ENCODE data around the gene P2RX1.

The P2RX1 gene

DNA sequence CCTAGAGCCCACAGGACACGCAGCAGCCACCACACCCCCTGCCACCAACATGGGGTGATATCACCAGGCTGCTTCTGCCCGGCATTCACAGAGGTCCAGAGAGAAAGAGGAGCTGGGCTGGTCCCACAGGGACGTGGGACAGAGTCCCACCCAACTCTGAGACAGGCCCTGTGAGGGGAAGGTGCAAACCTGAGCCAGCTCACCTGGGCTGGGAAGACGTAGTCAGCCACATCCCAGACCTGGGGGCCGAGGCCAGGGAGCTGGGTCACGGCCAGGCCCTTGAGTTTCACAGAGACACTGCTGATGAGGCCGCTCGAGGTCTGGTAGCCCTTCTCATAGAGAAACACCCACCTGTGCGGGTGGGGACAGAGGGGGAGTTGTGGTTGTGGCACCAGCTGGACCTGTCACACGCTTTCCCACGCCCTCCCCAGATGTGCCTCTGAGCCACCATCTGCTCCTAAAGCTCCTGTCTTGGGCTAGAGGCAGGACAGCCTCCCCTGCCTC lies 11.2 kb downstream of the P2RX1 start:
- no peak for DNase-seq (ENCODE audit: low spot score)
- Histone ChIP-seq H3K27me3 (ENCODE audit: control insufficient read depth in 3 of 3, insufficient read depth in 3 of 3, low read depth in 1 of 3, low read length in 3 of 3) (no peaks in the 10 kb centered on the region), H2BK5ac (ENCODE audit: low read length) (no peak overlapping the region)

GRCh38 chr17:3904501-3904900 lies 11.8 kb downstream of the P2RX1 start:
- H2AFZ ChIP-seq (ENCODE audit: low read length): peak overlapping the region; percentile 66
- no peak for DNase-seq (ENCODE audit: low spot score)
- H4K91ac ChIP-seq (ENCODE audit: low read depth, low read length, poor library complexity): no peak overlapping the region
- no peak overlapping the region for H3K4me2 ChIP-seq (ENCODE audit: insufficient read depth, low read length, poor library complexity, severe bottlenecking)
- H3K18ac ChIP-seq (ENCODE audit: low read length): peak overlapping the region; percentile 76
- H3K79me1 ChIP-seq (ENCODE audit: low read depth, low read length): peaks cover 2% of the 10 kb centered on the region
- no peak overlapping the region for H3K9ac ChIP-seq (ENCODE audit: low read depth, low read length, poor library complexity)
- peak overlapping the region; percentile 58 for H2BK12ac ChIP-seq (ENCODE audit: low read length)
- no peak overlapping the region for H2BK5ac ChIP-seq (ENCODE audit: low read length)
- H2AK5ac ChIP-seq (ENCODE audit: low read depth, low read length): peak overlapping the region; percentile 84
- no peak overlapping the region for H3K27ac ChIP-seq (replicated peaks; ENCODE audit: low read length)
- H3K4ac ChIP-seq (ENCODE audit: low read length): peak overlapping the region; percentile 53
- H3K4me3 ChIP-seq (ENCODE audit: low read length in 2 of 2): no peak overlapping the region
- H3K9me3 ChIP-seq (replicated peaks in 1 of 2; ENCODE audit: control insufficient read depth in 2 of 2, insufficient read depth in 1 of 2, low read depth in 1 of 2, low read length in 2 of 2): no peaks in the 10 kb centered on the region
- H3K4me1 ChIP-seq (ENCODE audit: control insufficient read depth in 2 of 2, insufficient read depth in 1 of 2, low read depth in 1 of 2, low read length in 2 of 2): peaks cover 2 to 3% of the 10 kb centered on the region in 2 donors
- H2BK15ac ChIP-seq (ENCODE audit: low read length): no peak overlapping the region
- peak overlapping the region; percentile 55 for H3K23ac ChIP-seq (ENCODE audit: low read depth, low read length, poor library complexity)
- no peaks in the 10 kb centered on the region for H3K36me3 ChIP-seq (replicated peaks in 1 of 2; ENCODE audit: control insufficient read depth in 2 of 2, insufficient read depth in 2 of 2, low read length in 2 of 2)
- H3K14ac ChIP-seq (ENCODE audit: low read length): no peak overlapping the region
- WGBS, 2 donors (ENCODE audit: extremely low coverage in 2 of 2, insufficient read length in 2 of 2, insufficient replicate concordance in 1 of 2): no CpG with 5 or more reads among the region's 15 CpGs
- H4K8ac ChIP-seq (ENCODE audit: low read depth, low read length): no peak overlapping the region
- H2BK120ac ChIP-seq (ENCODE audit: low read depth, low read length): no peak overlapping the region
- no peaks in the 10 kb centered on the region for H3K27me3 ChIP-seq (ENCODE audit: control insufficient read depth in 3 of 3, insufficient read depth in 3 of 3, low read depth in 1 of 3, low read length in 3 of 3)

More for the DNA sequence above, 11.2 kb downstream of the P2RX1 start:
- Histone ChIP-seq H2BK120ac (ENCODE audit: low read depth, low read length) (no peak overlapping the region), H2BK15ac (ENCODE audit: low read length) (no peak overlapping the region), H2AK5ac (ENCODE audit: low read depth, low read length) (no peak overlapping the region), H3K9me3 (replicated peaks in 1 of 2; ENCODE audit: control insufficient read depth in 2 of 2, insufficient read depth in 1 of 2, low read depth in 1 of 2, low read length in 2 of 2) (no peaks in the 10 kb centered on the region), H3K23ac (ENCODE audit: low read depth, low read length, poor library complexity) (no peak overlapping the region), H2AFZ (ENCODE audit: low read length) (no peak overlapping the region), H3K27ac (replicated peaks; ENCODE audit: low read length) (no peak overlapping the region), H3K4ac (ENCODE audit: low read length) (no peak overlapping the region), H3K9ac (ENCODE audit: low read depth, low read length, poor library complexity) (no peak overlapping the region), H4K91ac (ENCODE audit: low read depth, low read length, poor library complexity) (no peak overlapping the region), H3K4me3 (ENCODE audit: low read length in 2 of 2) (no peak overlapping the region), H4K8ac (ENCODE audit: low read depth, low read length) (no peak overlapping the region), H3K4me2 (ENCODE audit: insufficient read depth, low read length, poor library complexity, severe bottlenecking) (no peak overlapping the region), H3K4me1 (ENCODE audit: control insufficient read depth in 2 of 2, insufficient read depth in 1 of 2, low read depth in 1 of 2, low read length in 2 of 2) (peaks cover 2 to 3% of the 10 kb centered on the region in 2 donors), H3K18ac (ENCODE audit: low read length) (no peak overlapping the region), H3K36me3 (replicated peaks in 1 of 2; ENCODE audit: control insufficient read depth in 2 of 2, insufficient read depth in 2 of 2, low read length in 2 of 2) (no peaks in the 10 kb centered on the region), H3K14ac (ENCODE audit: low read length) (no peak overlapping the region), H3K79me1 (ENCODE audit: low read depth, low read length) (peaks cover 2% of the 10 kb centered on the region), H2BK12ac (ENCODE audit: low read length) (no peak overlapping the region)
- no CpG with 5 or more reads among the region's 11 CpGs for WGBS, 2 donors (ENCODE audit: extremely low coverage in 2 of 2, insufficient read length in 2 of 2, insufficient replicate concordance in 1 of 2)

DNA sequence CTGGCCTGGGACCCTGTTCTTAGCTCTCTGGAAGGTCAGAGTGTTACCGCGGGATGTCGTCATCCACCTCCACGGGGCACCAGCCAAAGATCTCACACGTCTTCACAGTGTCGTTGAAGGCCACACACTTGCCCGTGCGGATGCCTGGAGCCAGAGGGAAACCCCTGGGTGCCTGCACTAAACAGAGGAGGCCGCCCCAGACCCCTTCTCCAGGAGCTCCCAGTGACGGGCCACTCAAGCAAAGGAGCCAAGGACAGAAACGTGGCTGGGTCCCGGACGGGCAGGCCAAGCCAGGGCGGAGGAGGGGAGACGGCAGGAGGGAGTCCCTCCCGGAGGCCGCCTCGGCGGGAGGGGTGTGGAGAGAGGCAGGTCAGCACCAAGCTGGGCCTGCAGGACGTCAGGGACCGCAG lies 12.4 kb downstream of the P2RX1 start:
- no peak overlapping the region for H2BK12ac ChIP-seq (ENCODE audit: low read length)
- no CpG with 5 or more reads among the region's 21 CpGs for WGBS, 2 donors (ENCODE audit: extremely low coverage in 2 of 2, insufficient read length in 2 of 2, insufficient replicate concordance in 1 of 2)
- no peak overlapping the region for H4K91ac ChIP-seq (ENCODE audit: low read depth, low read length, poor library complexity)
- no peaks in the 10 kb centered on the region for H3K9me3 ChIP-seq (replicated peaks in 1 of 2; ENCODE audit: control insufficient read depth in 2 of 2, insufficient read depth in 1 of 2, low read depth in 1 of 2, low read length in 2 of 2)
- no peak overlapping the region for H3K4ac ChIP-seq (ENCODE audit: low read length)
- no peak overlapping the region for H3K4me2 ChIP-seq (ENCODE audit: insufficient read depth, low read length, poor library complexity, severe bottlenecking)
- H3K23ac ChIP-seq (ENCODE audit: low read depth, low read length, poor library complexity): peak overlapping the region; percentile 43
- no peak overlapping the region for H2BK120ac ChIP-seq (ENCODE audit: low read depth, low read length)
- H3K79me1 ChIP-seq (ENCODE audit: low read depth, low read length): peaks cover 2% of the 10 kb centered on the region
- H3K9ac ChIP-seq (ENCODE audit: low read depth, low read length, poor library complexity): no peak overlapping the region
- no peak overlapping the region for H3K4me3 ChIP-seq (ENCODE audit: low read length in 2 of 2)
- H4K8ac ChIP-seq (ENCODE audit: low read depth, low read length): peak overlapping the region; percentile 3
- H3K4me1 ChIP-seq (ENCODE audit: control insufficient read depth in 2 of 2, insufficient read depth in 1 of 2, low read depth in 1 of 2, low read length in 2 of 2): peaks cover 2 to 3% of the 10 kb centered on the region in 2 donors
- DNase-seq (ENCODE audit: low spot score): no peak
- H2BK15ac ChIP-seq (ENCODE audit: low read length): no peak overlapping the region
- peak overlapping the region; percentile 76 for H3K18ac ChIP-seq (ENCODE audit: low read length)
- peak overlapping the region; percentile 66 for H2AFZ ChIP-seq (ENCODE audit: low read length)
- peak overlapping the region; percentile 38 for H3K14ac ChIP-seq (ENCODE audit: low read length)
- no peaks in the 10 kb centered on the region for H3K27me3 ChIP-seq (ENCODE audit: control insufficient read depth in 3 of 3, insufficient read depth in 3 of 3, low read depth in 1 of 3, low read length in 3 of 3)
- H2BK5ac ChIP-seq (ENCODE audit: low read length): no peak overlapping the region
- H3K27ac ChIP-seq (replicated peaks; ENCODE audit: low read length): no peak overlapping the region
- H3K36me3 ChIP-seq (replicated peaks in 1 of 2; ENCODE audit: control insufficient read depth in 2 of 2, insufficient read depth in 2 of 2, low read length in 2 of 2): no peaks in the 10 kb centered on the region
- H2AK5ac ChIP-seq (ENCODE audit: low read depth, low read length): peak overlapping the region; percentile 84

GRCh38 chr17:3903051-3903825 lies 13.0 kb downstream of the P2RX1 start:
- H3K14ac ChIP-seq (ENCODE audit: low read length): peak overlapping the region; percentile 82
- H3K4me1 ChIP-seq (ENCODE audit: control insufficient read depth in 2 of 2, insufficient read depth in 1 of 2, low read depth in 1 of 2, low read length in 2 of 2): peaks cover 2 to 3% of the 10 kb centered on the region in 2 donors
- no peak overlapping the region for H2BK15ac ChIP-seq (ENCODE audit: low read length)
- peak overlapping the region; percentile 41 for H2BK12ac ChIP-seq (ENCODE audit: low read length)
- no peak for DNase-seq (ENCODE audit: low spot score)
- WGBS, 2 donors (ENCODE audit: extremely low coverage in 2 of 2, insufficient read length in 2 of 2, insufficient replicate concordance in 1 of 2): no CpG with 5 or more reads among the region's 25 CpGs
- H2AFZ ChIP-seq (ENCODE audit: low read length): no peak overlapping the region
- H2AK5ac ChIP-seq (ENCODE audit: low read depth, low read length): peak overlapping the region; percentile 81
- no peak overlapping the region for H2BK5ac ChIP-seq (ENCODE audit: low read length)
- peaks cover 2% of the 10 kb centered on the region for H3K79me1 ChIP-seq (ENCODE audit: low read depth, low read length)
- H3K4me3 ChIP-seq (ENCODE audit: low read length in 2 of 2): no peak overlapping the region
- H3K27ac ChIP-seq (replicated peaks; ENCODE audit: low read length): no peak overlapping the region
- no peak overlapping the region for H3K4me2 ChIP-seq (ENCODE audit: insufficient read depth, low read length, poor library complexity, severe bottlenecking)
- H3K27me3 ChIP-seq (ENCODE audit: control insufficient read depth in 3 of 3, insufficient read depth in 3 of 3, low read depth in 1 of 3, low read length in 3 of 3): no peaks in the 10 kb centered on the region
- no peak overlapping the region for H4K91ac ChIP-seq (ENCODE audit: low read depth, low read length, poor library complexity)
- no peak overlapping the region for H2BK120ac ChIP-seq (ENCODE audit: low read depth, low read length)
- H3K18ac ChIP-seq (ENCODE audit: low read length): peak overlapping the region; percentile 93
- H4K8ac ChIP-seq (ENCODE audit: low read depth, low read length): no peak overlapping the region
- peak overlapping the region; percentile 60 for H3K9ac ChIP-seq (ENCODE audit: low read depth, low read length, poor library complexity)
- no peaks in the 10 kb centered on the region for H3K36me3 ChIP-seq (replicated peaks in 1 of 2; ENCODE audit: control insufficient read depth in 2 of 2, insufficient read depth in 2 of 2, low read length in 2 of 2)
- H3K23ac ChIP-seq (ENCODE audit: low read depth, low read length, poor library complexity): peak overlapping the region; percentile 65
- peak overlapping the region; percentile 76 for H3K4ac ChIP-seq (ENCODE audit: low read length)
- no peaks in the 10 kb centered on the region for H3K9me3 ChIP-seq (replicated peaks in 1 of 2; ENCODE audit: control insufficient read depth in 2 of 2, insufficient read depth in 1 of 2, low read depth in 1 of 2, low read length in 2 of 2)

All from neuronal stem cell (in vitro differentiated cells).